Measurements from ENCODE around the gene STAB2. TPM values are rescaled to one million over a fixed set of nuclear protein-coding genes. Genes with fewer than 3 reads are reported as not detected.

STAB2 gene
- polyA plus RNA-seq, 1 of the 3 experiments (the other 2 are of a cell fraction), result not detected

GRCh38 chr12:103785243-103786031 lies 198.4 kb downstream of the STAB2 start:
- Histone ChIP-seq H3K36me3 (replicated peaks in 1 of 2; ENCODE audit: control insufficient read depth in 1 of 2, insufficient read depth in 2 of 2, low read length in 1 of 2) (peaks cover 18 to 37% of the 10 kb centered on the region in 2 experiments), H3K27me3 (ENCODE audit: insufficient read depth) (no peaks in the 10 kb centered on the region), H3K9ac (no peak overlapping the region), H3K79me2 (ENCODE audit: insufficient read depth) (no peaks in the 10 kb centered on the region), H3K9me3 (no peaks in the 10 kb centered on the region), H3K4me3 (ENCODE audit: low read depth in 2 of 2, low read length in 1 of 2) (no peak overlapping the region), H3K9me2 (no peaks in the 10 kb centered on the region), H4K20me1 (ENCODE audit: insufficient read depth) (no peaks in the 10 kb centered on the region), H2AFZ (ENCODE audit: low read depth) (no peak overlapping the region), H3K4me2 (no peak overlapping the region), H3F3A (replicated peaks; ENCODE audit: insufficient read depth) (peaks cover 7% of the 10 kb centered on the region), H3K27ac (ENCODE audit: low read depth in 2 of 2, low read length in 1 of 2) (no peak overlapping the region), H3K4me1 (ENCODE audit: control insufficient read depth in 1 of 2, insufficient read depth in 2 of 2, low read depth in 1 of 2, low read length in 1 of 2) (no peaks in the 10 kb centered on the region; a peak in 1 of 4 replicates)
- no peak for DNase-seq
- no peak for TF ChIP-seq RFX5 (IDR thresholded peaks at IDR 0.05; ENCODE audit: low read length)
- no peak for TF ChIP-seq SIN3A (IDR thresholded peaks at IDR 0.05; ENCODE audit: borderline replicate concordance, low read depth, low read length)
- no peak for TF ChIP-seq YY1 (IDR thresholded peaks at IDR 0.05; ENCODE audit: low read depth)
- no peak for TF ChIP-seq RCOR1 (IDR thresholded peaks at IDR 0.05; ENCODE audit: low read length)
- TF ChIP-seq FOXM1 (IDR thresholded peaks at IDR 0.05; ENCODE audit: low read depth), result no peak
- no peak for TF ChIP-seq REST (IDR thresholded peaks at IDR 0.05; ENCODE audit: low read depth, low read length)
- ChIA-PET CTCF (no interaction called here), POLR2A (no interaction called here)
- 71% methylated on average over 4 of the region's 4 CpGs for WGBS (ENCODE audit: low lambda C conversion rate)

- Histone ChIP-seq H3K9me3 (no peaks in the 10 kb centered on the region), H3K4me1 (ENCODE audit: control insufficient read depth in 1 of 2, insufficient read depth in 2 of 2, low read depth in 1 of 2, low read length in 1 of 2) (no peaks in the 10 kb centered on the region), H3K27me3 (ENCODE audit: insufficient read depth) (no peaks in the 10 kb centered on the region), H3K9me2 (no peaks in the 10 kb centered on the region), H3K4me3 (ENCODE audit: low read depth in 2 of 2, low read length in 1 of 2) (no peak overlapping the region), H3K27ac (ENCODE audit: low read depth in 2 of 2, low read length in 1 of 2) (no peak overlapping the region), H4K20me1 (ENCODE audit: insufficient read depth) (no peaks in the 10 kb centered on the region), H3K36me3 (replicated peaks in 1 of 2; ENCODE audit: control insufficient read depth in 1 of 2, insufficient read depth in 2 of 2, low read length in 1 of 2) (peaks cover 18 to 37% of the 10 kb centered on the region in 2 experiments), H3K9ac (no peak overlapping the region), H3F3A (replicated peaks; ENCODE audit: insufficient read depth) (peaks cover 7% of the 10 kb centered on the region), H3K79me2 (ENCODE audit: insufficient read depth) (no peaks in the 10 kb centered on the region), H3K4me2 (no peak overlapping the region), H2AFZ (ENCODE audit: low read depth) (no peak overlapping the region)
- no peak for DNase-seq
- POLR2A ChIA-PET, result no interaction called here
- CTCF ChIA-PET, result interaction anchor here (0.7 kb wide), 1 partner anchor 9 kb away, joined by 3 read pairs; no protein-coding TSS in a partner anchor
- TF ChIP-seq USF2 (IDR thresholded peaks at IDR 0.05; ENCODE audit: borderline replicate concordance, low read depth, low read length) (no peak), NRF1 (IDR thresholded peaks at IDR 0.05; ENCODE audit: low read depth, low read length) (no peak), NFIC (IDR thresholded peaks at IDR 0.05; ENCODE audit: borderline replicate concordance) (no peak), EZH2phosphoT487 (IDR thresholded peaks at IDR 0.05; ENCODE audit: borderline replicate concordance, low read depth) (no peak), USF1 (IDR thresholded peaks at IDR 0.05; ENCODE audit: borderline replicate concordance, low read depth) (no peak), TAF1 (IDR thresholded peaks at IDR 0.05; ENCODE audit: borderline replicate concordance, low read depth, low read length) (no peak), CTCF (IDR thresholded peaks at IDR 0.05) (no peak), CHD2 (IDR thresholded peaks at IDR 0.05; ENCODE audit: low read length, partially characterized antibody) (no peak), MXI1 (IDR thresholded peaks at IDR 0.05; ENCODE audit: low read depth, low read length) (no peak), RXRA (IDR thresholded peaks at IDR 0.05; ENCODE audit: borderline replicate concordance, low read depth) (no peak), IRF3 (IDR thresholded peaks at IDR 0.05; ENCODE audit: low read depth, low read length) (no peak)
Observed at GRCh38 chr12:103786201-103786600, 199.1 kb downstream of the STAB2 start.

Data from SK-N-SH (cell line).